NCI-H2081 (cell line): Measurements from ENCODE around the gene SLC6A20.

ENCODE experiments used
- DNase-seq, 2 experiments: peaks; one replicate each; lab custom pipeline; 2025; lab: John Stamatoyannopoulos, UW

Gene SLC6A20

GRCh38 chr3:45716790-45717336 is 79.5 kb downstream of the SLC6A20 start:
- DNase-seq: no peak

- DNase-seq: no peak
These were observed 80.4 kb downstream of the SLC6A20 start for GRCh38 chr3:45715945-45716344.

- DNase-seq: no peak
These were observed 83.8 kb downstream of the SLC6A20 start for GRCh38 chr3:45712434-45713110.

GRCh38 chr3:45711931-45712330 is 84.4 kb downstream of the SLC6A20 start:
- no peak for DNase-seq

GRCh38 chr3:45705839-45706808 is 90.2 kb downstream of the SLC6A20 start:
- no peak for DNase-seq
